ENCODE measurements around the gene HAUS1.
A peak's percentile ranks its signal among the peaks of the same experiment; 100 is the strongest.
"Not testable (repeated sequence)": the region's sequence is repeated elsewhere in the genome, so short reads cannot be mapped to it uniquely, and the experiment has no call there.

Gene HAUS1

GRCh38 chr18:46104128-46104911 is at the start of gene HAUS1:
TSS of gene HAUS1 (plus strand) at chr18:46104385. CDS start at chr18:46104412, 27 bp downstream.
- DNase-seq = peak; percentile 89

- DNase-seq = peak; percentile 13
Observed at GRCh38 chr18:46054956-46055837, 49.0 kb upstream of the HAUS1 start.

DNA sequence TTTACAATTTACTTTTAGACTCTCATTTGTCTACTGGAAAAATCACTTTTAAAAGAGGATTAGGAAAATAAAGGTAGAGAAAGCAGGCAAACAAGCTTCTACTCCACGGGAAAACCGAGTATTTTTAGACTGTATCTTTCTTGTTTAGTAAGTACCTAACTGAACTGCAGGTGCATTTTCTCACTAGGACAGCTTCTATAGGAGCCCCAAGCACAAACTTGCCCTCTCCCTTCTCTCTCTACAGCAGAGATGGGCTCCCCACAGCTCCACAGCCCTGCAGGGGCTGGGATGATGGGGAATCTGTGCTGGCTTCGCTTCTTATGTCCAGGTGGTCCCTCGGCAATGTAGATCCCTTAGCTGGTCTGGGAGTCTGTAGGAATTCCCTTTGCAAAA is 48.4 kb upstream of the HAUS1 start:
- no peak for DNase-seq

GRCh38 chr18:46060359-46060841 is 43.8 kb upstream of the HAUS1 start:
- DNase-seq = no peak

DNA sequence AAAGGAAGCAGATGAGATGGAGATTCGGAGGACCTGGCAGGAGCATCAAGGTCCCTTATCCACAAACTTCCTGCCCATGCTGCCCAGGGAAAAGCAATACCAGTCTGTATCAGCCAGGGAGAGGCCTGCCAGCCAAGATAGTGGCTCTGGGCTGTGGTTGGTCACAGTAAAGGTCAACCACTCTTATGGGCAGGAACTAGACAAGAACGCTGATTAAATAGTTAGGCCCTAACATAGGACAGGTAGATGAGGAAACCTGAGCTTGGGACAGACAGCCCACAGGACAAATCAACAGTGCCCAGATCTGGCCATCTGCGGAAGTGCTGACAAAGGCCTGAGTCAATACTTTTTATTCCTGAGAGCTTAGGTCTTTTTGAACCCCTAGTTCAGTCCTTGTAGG is 42.8 kb upstream of the HAUS1 start:
- no peak for DNase-seq

- DNase-seq = no peak
Observed at GRCh38 chr18:46061796-46062195, 42.4 kb upstream of the HAUS1 start.

DNA sequence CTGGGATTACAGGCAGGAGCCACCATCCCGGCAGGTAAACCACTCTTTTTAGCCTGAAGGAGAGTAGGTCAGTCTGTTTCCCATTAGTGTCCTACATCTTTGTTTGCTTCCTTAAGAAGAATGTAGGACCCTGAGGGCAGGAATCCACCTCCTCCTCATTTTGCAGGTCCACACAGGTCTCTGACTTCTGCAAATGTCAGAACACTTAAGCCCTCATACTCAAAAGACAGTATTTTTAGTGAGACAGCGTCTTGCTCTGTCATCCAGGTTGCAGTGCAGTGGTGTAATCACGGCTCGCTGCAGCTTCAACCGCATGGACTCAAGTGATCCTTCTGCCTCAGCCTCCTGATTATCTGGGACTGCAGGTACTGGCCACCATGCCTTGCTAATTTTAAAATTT is 41.4 kb upstream of the HAUS1 start:
- no peak for DNase-seq

GRCh38 chr18:46067438-46068007 is 36.7 kb upstream of the HAUS1 start:
- DNase-seq = no peak

DNA sequence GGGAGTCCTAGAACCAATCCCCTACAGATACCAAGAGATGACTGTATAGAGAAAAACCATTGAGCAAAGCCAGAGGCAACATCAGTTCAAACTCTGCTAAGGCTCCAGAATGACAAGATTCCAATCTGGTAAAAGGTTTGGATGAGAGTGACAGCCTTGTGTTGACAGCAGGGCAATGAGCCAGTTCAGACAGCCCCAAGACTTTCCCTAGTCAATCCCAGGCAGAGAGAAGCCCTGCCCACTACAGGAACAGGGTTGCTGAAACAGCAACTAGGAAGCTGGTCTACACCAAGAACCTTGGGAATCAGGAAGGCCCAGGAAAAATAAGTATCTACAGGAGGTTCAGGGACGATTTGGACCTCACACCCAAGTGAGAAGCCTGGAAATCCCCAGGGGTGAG is 35.4 kb upstream of the HAUS1 start:
- DNase-seq = no peak

DNA sequence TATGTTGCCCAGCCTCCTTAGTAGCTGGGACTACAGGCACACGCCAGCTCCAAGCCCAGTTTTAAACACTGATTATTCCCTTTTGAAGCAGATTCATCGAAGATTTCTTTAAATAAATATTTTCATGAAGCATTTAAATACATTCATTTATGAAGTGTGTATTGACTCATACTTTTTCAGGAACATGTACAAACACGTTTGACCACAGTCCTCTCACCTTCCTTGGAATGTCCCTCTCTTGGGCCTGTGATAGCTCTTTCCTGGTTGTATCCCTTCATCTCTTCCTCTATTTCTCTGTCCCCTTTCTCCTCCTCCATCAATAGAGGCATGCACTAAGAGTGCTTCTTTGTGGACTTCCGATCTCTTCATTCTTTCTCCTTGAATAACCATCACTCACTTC is 34.7 kb upstream of the HAUS1 start:
- DNase-seq = no peak

DNA sequence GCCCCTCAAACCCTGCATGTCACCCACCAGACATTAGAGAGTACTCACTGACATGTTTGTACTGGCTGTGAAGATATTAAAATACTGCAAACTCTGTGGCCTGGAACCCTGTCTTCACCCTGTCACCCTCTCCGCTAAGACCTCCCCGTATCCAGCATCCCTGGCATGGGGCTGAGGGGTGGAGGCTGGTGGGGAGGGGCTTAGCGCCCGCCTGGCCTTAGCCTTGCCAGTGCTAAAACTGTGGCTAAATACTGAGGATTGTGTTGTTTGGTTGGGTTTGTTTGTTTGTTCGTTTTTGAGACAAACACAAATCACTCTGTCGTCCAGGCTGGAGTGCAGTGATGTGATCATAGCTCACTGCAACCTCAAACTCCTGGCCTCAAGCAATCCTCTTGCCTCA is 34.0 kb upstream of the HAUS1 start:
- no peak for DNase-seq

GRCh38 chr18:46070815-46071652 is 33.2 kb upstream of the HAUS1 start:
- DNase-seq = peak; percentile 29

- DNase-seq = peak; percentile 74
Observed at GRCh38 chr18:46071653-46072375, 32.4 kb upstream of the HAUS1 start, which contains the start of gene PSTPIP2. TSS of gene PSTPIP2 (minus strand) at chr18:46072260. CDS start at chr18:46072188, 72 bp downstream.

GRCh38 chr18:46072376-46072867 is 31.8 kb upstream of the HAUS1 start:
- peak; percentile 2 for DNase-seq

DNA sequence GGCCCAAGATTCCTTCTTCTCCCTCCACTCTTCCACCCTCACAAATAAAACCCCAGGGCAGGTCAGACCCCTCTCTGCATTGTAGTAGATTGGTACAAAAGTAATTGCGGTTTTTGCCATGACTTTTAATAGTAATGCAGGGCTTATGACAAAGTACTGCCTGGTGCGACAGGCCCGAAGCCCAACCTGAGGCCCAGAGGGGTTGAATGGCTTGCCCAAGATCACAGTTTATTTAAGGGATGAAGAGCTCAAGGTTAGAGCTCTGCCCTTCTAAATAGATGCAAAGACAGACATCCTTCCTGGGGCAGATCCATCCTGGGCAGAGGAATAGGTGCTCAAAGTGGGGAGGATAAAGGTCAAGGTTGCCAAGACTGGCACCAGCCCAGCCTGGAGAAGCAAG is 31.2 kb upstream of the HAUS1 start:
- no peak for DNase-seq

DNA sequence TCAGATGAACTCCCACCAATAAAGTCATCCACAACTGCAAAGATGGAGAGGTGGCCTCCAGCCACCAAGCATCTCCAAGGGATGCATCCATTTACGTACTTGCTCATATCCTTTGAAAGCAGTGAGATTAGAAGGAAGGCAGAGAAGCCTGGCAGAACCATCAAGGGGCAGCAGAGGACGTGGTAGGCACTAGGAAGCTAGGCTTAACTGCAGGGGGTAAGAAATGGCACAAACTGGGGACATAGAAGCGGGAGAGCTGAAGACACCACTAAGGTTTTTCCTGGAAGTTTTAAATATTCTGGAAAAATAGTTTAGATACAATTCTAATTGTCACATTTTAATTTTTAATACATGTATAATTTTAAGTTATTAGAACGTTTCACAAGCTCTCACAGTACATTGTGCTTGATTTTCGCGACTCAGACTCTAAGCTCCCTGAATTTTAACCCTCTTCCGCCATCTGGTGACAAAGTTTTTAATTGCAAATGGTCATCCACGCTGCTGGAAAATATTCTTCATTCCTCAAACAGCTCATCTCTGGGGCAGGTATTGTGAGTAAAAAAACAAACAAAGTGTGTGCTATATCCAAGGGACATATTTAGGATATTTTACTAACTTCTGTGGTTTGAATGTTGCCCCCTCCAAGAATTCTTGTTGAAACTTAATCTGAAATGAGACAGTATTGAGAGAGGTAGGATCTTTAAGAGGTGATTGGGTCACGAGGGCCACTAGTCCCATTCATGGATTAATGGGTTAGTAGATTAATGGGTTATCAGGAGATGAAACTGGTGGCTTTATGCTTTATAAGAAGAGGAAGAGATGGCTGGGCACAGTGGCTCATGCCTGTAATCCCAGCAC is 30.5 kb upstream of the HAUS1 start:
- DNase-seq = peak; percentile 64

- no peak for DNase-seq
Observed at GRCh38 chr18:46079336-46079735, 24.8 kb upstream of the HAUS1 start.

GRCh38 chr18:46080156-46080555 is 24.0 kb upstream of the HAUS1 start:
- no peak for DNase-seq

DNA sequence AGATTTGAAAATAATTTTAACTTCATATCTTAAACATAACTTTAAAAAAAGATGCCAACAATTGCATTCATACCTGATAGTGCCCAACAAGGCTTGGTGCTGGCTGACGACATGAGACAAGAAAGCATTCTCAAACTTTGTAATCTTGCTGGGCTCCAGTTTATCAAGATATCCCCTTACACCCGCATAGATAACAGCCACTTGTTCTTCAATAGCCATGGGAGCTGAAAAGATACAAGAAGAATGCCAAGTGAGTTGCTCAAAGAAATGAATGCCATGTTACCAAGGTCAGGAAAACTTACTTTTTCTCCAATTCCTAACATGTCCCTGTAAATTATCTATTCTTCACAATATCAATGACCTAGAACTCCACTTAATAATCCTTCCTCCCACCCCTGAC is 19.8 kb upstream of the HAUS1 start:
- no peak for DNase-seq

DNA sequence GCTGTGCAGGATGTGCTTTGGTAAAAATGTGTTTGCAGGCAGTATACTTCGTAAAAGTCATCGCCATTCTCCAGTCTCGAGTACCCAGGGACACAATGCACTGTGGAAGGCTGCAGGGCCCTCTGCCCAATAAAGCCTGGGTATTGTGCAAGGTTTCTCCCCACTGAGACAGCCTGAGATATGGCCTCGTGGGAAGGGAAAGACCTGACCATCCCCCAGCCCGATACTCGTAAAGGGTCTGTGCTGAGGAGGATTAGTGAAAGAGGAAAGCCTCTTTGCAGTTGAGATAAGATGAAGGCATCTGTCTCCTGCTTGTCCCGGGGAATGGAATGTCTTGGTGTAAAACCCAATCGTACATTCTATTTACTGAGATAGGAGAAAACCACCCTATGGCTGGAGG is 15.7 kb upstream of the HAUS1 start:
- DNase-seq = not testable (repeated sequence)

- no peak for DNase-seq
Observed at GRCh38 chr18:46095532-46095931, 8.7 kb upstream of the HAUS1 start.
